Measurements from ENCODE around the gene CCND1.

DNA sequence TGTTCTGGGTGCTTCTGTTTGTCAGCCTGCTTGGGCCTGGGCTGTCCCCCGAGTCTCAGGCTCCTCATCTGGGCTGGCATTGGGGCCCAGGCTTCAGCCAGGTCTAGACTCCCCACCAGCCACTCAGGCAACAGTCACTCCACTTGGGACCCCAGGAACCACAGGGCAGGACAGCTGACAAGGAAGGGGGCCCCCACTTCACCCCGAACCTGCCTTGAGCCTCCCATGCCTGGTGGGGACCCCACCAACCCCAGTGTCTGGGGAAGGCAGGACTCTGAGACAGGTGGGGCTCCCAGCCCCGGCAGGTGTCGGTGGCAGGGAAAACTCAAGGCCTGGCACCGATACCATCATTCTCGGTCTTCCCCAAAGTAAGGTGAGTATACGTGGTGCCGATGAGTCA, 45.9 kb downstream of the CCND1 start:
- TF ChIP-seq, protein P1, sequence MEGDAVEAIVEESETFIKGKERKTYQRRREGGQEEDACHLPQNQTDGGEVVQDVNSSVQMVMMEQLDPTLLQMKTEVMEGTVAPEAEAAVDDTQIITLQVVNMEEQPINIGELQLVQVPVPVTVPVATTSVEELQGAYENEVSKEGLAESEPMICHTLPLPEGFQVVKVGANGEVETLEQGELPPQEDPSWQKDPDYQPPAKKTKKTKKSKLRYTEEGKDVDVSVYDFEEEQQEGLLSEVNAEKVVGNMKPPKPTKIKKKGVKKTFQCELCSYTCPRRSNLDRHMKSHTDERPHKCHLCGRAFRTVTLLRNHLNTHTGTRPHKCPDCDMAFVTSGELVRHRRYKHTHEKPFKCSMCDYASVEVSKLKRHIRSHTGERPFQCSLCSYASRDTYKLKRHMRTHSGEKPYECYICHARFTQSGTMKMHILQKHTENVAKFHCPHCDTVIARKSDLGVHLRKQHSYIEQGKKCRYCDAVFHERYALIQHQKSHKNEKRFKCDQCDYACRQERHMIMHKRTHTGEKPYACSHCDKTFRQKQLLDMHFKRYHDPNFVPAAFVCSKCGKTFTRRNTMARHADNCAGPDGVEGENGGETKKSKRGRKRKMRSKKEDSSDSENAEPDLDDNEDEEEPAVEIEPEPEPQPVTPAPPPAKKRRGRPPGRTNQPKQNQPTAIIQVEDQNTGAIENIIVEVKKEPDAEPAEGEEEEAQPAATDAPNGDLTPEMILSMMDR (IDR thresholded peaks at IDR 0.05; ENCODE audit: low read depth, low read length, poor library complexity, severe bottlenecking) = no peak
- no peak for TF ChIP-seq EZH2phosphoT487 (IDR thresholded peaks at IDR 0.05; ENCODE audit: borderline replicate concordance, low read length)

Data from DOHH2 (cell line).